GM20000 (cell line): ENCODE results near the gene ZNF282.

Source experiments
- DNase-seq: peaks from one replicate; pipeline ENCODE4 v3.0.0; 2012; ENCODE audit warnings: low spot score
- CTCF ChIP-seq: IDR thresholded peaks from 2 replicates; pipeline ENCODE4 v1.5.1; 2012; ENCODE audit warnings: mild to moderate bottlenecking, control low read depth; ENCODE audit errors: extremely low read depth, missing control alignments

The ZNF282 gene

GRCh38 chr7:149205690-149206381, 10.5 kb downstream of the ZNF282 start:
- DNase-seq, result no peak
- TF ChIP-seq CTCF, result no peak

- no peak for TF ChIP-seq CTCF
- no peak for DNase-seq
These were observed 12.1 kb downstream of the ZNF282 start for GRCh38 chr7:149207324-149208035.

- DNase-seq, result peak; percentile 61
- TF ChIP-seq CTCF, result peak; percentile 42
These were observed 14.3 kb downstream of the ZNF282 start for GRCh38 chr7:149209518-149210269.

GRCh38 chr7:149210551-149210950, 15.2 kb downstream of the ZNF282 start:
- no peak for DNase-seq
- TF ChIP-seq CTCF, result no peak

GRCh38 chr7:149214020-149214720, 18.8 kb downstream of the ZNF282 start:
- no peak for DNase-seq
- TF ChIP-seq CTCF, result no peak

- no peak for TF ChIP-seq CTCF
These were observed 21.1 kb downstream of the ZNF282 start for GRCh38 chr7:149216402-149216801.

GRCh38 chr7:149217570-149217969, 22.2 kb downstream of the ZNF282 start:
- no peak for TF ChIP-seq CTCF
- no peak for DNase-seq

More at GRCh38 chr7:149216402-149216801, 21.1 kb downstream of the ZNF282 start:
- DNase-seq, result no peak
